Activated T-helper 1 cell treated with anti-CD3 and anti-CD28 coated beads, Interleukin-12 subunit alpha, Interleukin-12 subunit beta, Interleukin-2, Interleukin-4 antibody, amounts not matched to agents 30 ng/mL and 10 ng/mL and 1 ng/mL, durations not matched to agents 14 hours and 24 hours and 36 hours (primary cell): ENCODE results near the gene C18orf32. TPM values are rescaled to one million over a fixed set of nuclear protein-coding genes. Genes with fewer than 3 reads are reported as not detected.
A peak's percentile ranks its signal among the peaks of the same experiment; 100 is the strongest.
"Not testable (repeated sequence)": the region's sequence is repeated elsewhere in the genome, so short reads cannot be mapped to it uniquely, and the experiment has no call there.

ENCODE experiments used
- DNase-seq: peaks from one replicate; pipeline ENCODE4 v3.0.0; 2021; ENCODE audit warnings: low spot score
- H3K27ac Mint-ChIP-seq: one replicate; pipeline ENCODE4 v1.8.0; 2021; ENCODE audit warnings: mild to moderate bottlenecking, mixed read lengths
- H3K27me3 Mint-ChIP-seq: one replicate; pipeline ENCODE4 v1.8.0; 2022; ENCODE audit warnings: mild to moderate bottlenecking, moderate library complexity, mixed read lengths; ENCODE audit not compliant: insufficient read depth
- H3K36me3 Mint-ChIP-seq: one replicate; pipeline ENCODE4 v1.8.0; 2021; ENCODE audit warnings: low read depth, mixed read lengths
- H3K4me1 Mint-ChIP-seq: one replicate; pipeline ENCODE4 v1.8.0; 2021; ENCODE audit warnings: low read depth, mixed read lengths
- H3K4me3 Mint-ChIP-seq: one replicate; pipeline ENCODE4 v1.8.0; 2021; ENCODE audit warnings: mild to moderate bottlenecking, moderate library complexity, mixed read lengths
- H3K9me3 Mint-ChIP-seq: one replicate; pipeline ENCODE4 v1.8.0; 2021; ENCODE audit warnings: mixed read lengths
- intact Hi-C: fragments of 100-400 bp; cut with micrococcal nuclease; formaldehyde crosslinking; loops from one replicate; pipeline ENCODE4 v1.15.1; 2024
- total RNA-seq: library from RNA; stranded (reverse); gene quantifications from 2 replicates; pipeline ENCODE4 v1.2.3, GENCODE V29; 2022

The C18orf32 gene
- total RNA-seq, 1 donor from 2014 or later, result 28.7 TPM

DNA sequence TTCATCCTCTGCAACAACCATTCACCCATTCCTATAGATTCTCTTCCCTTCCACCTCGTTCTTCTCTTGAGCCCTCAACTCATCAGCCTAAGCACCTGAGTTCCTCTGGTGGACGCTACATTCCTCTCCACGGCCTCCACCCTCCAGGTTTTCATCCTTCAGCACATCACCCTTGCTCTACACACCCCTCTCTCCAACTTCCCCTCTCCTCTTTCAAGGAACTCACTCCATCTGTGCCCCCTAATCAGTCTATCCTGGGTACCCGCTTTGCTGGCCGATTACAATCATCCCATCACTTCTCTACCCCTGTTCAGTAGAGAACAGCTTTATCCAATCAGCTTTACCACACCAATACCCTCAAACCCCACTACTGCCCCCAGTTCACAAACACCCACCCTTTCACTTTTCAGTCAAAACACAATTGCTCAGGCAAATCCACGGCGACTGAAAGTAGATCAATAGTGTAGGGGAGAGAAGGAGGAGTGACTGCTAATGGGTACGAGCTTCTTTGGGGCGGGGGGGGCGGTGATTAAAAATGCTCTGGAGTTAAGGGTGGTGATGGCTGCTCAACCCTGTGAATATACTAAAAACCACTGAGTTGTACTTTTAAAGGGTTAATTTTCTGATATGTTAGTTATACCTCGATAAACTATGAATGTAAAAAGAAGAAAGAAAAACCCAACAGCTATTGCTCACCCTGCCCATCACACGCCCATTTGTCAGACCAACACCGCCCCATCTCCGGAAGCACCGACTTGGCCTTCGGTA, 27.4 kb downstream of the C18orf32 start:
- Mint-ChIP-seq H3K9me3 (no peaks in the 10 kb centered on the region), H3K4me1 (peaks cover 37% of the 10 kb centered on the region), H3K27ac (peak overlapping the region; percentile 74), H3K4me3 (peak overlapping the region; percentile 87), H3K27me3 (peaks cover 5% of the 10 kb centered on the region), H3K36me3 (peaks cover 6% of the 10 kb centered on the region)
- DNase-seq, result no peak
- intact Hi-C loops, result loop anchor here (1.0 to 10.0 kb wide), 9 partner anchors 15 to 921 kb away; partner anchors contain the start of genes ACAA2, CTIF, RPL17 and SKA1

- Mint-ChIP-seq H3K4me3 (no peak overlapping the region), H3K27me3 (peaks cover 5% of the 10 kb centered on the region), H3K36me3 (peaks cover 16% of the 10 kb centered on the region), H3K9me3 (peaks cover 7% of the 10 kb centered on the region), H3K4me1 (peaks cover 37% of the 10 kb centered on the region), H3K27ac (no peak overlapping the region)
- intact Hi-C loops, result loop anchor here (5.0 to 10.0 kb wide), 2 partner anchors 285 to 503 kb away; partner anchors contain the start of gene SMAD7
- DNase-seq, result no peak
Observed at GRCh38 chr18:49457616-49458015, 29.4 kb downstream of the C18orf32 start.

DNA sequence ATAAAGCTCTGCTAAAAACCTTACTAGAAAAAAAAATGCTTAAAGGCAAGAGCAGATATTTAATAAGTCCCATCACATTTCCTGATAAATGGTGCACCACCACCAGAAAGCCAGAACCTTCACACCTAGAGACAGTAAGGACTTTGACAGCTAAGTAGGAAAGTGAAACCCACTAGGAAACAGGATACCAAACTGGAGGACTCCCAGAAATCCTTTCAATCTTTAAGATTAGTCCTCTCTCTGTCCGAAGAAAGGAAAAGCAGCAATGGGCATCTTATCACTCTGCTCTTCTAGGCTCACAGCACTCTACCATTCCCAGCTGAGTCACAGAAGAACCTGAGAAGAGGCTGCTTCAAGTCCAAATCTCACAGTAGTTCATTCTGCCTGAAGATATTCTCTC, 30.2 kb downstream of the C18orf32 start:
- no peak overlapping the region for H3K27ac Mint-ChIP-seq

DNA sequence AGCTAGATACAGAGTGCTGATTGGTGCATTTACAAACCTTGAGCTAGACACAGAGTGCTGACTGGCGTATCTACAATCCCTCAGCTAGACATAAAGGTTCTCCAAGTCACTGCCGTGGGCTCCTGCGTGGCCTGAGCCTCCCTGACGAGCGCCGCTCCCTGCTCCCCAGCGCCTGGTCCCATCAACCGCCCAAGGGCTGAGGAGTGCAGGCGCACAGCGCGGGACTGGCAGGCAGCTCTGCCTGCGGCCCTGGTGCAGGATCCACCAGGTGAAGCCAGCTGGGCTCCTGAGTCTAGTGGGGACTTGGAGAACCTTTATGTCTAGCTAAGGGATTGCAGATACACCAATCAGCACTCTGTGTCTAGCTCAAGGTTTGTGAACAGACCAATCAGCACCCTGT, 34.5 kb downstream of the C18orf32 start:
- H3K36me3 Mint-ChIP-seq, result peaks cover 23% of the 10 kb centered on the region
- H3K27ac Mint-ChIP-seq, H3K4me3 Mint-ChIP-seq, H3K27me3 Mint-ChIP-seq, H3K9me3 Mint-ChIP-seq, DNase-seq: not testable (repeated sequence)
- intact Hi-C loops, result loop anchor here (10.0 kb wide), 1 partner anchor 498 kb away; the partner anchor contains the start of gene SMAD7
- H3K4me1 Mint-ChIP-seq, result peaks cover 19% of the 10 kb centered on the region

More for the DNA sequence above, 30.2 kb downstream of the C18orf32 start:
- no peak for DNase-seq
- Mint-ChIP-seq H3K27me3 (peaks cover 2% of the 10 kb centered on the region), H3K4me3 (no peak overlapping the region), H3K4me1 (peaks cover 37% of the 10 kb centered on the region), H3K9me3 (peaks cover 7% of the 10 kb centered on the region), H3K36me3 (peaks cover 19% of the 10 kb centered on the region)
- intact Hi-C loops, result loop anchor here (5.0 to 10.0 kb wide), 2 partner anchors 284 to 502 kb away; partner anchors contain the start of gene SMAD7

GRCh38 chr18:49447810-49448745, 39.0 kb downstream of the C18orf32 start:
- Mint-ChIP-seq H3K27me3 (no peaks in the 10 kb centered on the region), H3K36me3 (peaks cover 14% of the 10 kb centered on the region), H3K9me3 (peaks cover 2% of the 10 kb centered on the region), H3K27ac (no peak overlapping the region), H3K4me3 (no peak overlapping the region), H3K4me1 (peaks cover 9% of the 10 kb centered on the region)
- peak; percentile 19 for DNase-seq
- intact Hi-C loops, result loop anchor here (1.0 to 10.0 kb wide), 7 partner anchors 33 to 971 kb away; no protein-coding TSS in a partner anchor

DNA sequence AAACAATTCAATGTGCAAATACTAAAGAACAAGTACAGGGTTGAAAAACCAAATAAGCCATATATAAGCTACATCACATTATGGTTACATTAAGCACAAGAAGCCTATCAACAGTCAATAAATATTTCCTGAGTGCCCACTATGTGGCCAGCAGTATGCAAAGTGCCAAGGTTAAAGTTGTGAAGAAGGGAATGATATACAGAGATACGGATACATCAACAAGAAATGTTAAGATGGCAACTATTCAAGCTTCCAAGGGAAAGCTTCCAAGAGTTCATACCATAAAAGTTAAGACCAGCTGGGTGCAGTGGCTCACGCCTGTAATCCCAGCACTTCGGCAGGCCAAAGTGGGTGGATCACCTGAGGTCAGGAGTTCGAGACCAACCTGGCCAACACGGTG, 40.6 kb downstream of the C18orf32 start:
- no peaks in the 10 kb centered on the region for H3K27me3 Mint-ChIP-seq
- peaks cover 12% of the 10 kb centered on the region for H3K4me1 Mint-ChIP-seq
- no peak overlapping the region for H3K4me3 Mint-ChIP-seq
- intact Hi-C loops, result loop anchor here (5.0 to 10.0 kb wide), 3 partner anchors 404 to 969 kb away; no protein-coding TSS in a partner anchor
- no peaks in the 10 kb centered on the region for H3K9me3 Mint-ChIP-seq
- peaks cover 4% of the 10 kb centered on the region for H3K36me3 Mint-ChIP-seq
- no peak for DNase-seq
- no peak overlapping the region for H3K27ac Mint-ChIP-seq

DNA sequence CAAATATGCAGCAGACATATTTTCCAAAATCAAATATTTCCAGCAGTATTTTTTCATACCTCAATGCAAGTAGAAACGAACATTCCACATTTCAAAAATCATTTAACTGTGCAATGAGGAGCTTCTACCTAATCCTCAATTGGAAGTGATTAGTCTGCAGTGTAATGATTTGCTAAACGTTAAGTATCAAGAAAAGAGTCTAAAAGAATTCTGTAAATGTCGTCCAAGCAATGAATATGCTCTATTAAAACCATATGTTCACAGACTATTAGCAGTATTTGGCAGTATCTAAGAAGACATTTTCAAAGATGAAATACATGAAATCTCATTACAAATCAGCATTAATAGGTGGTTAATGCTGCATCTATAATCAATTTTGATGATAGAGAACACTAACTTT, 42.5 kb downstream of the C18orf32 start:
- intact Hi-C loops, result loop anchor here (10.0 kb wide), 1 partner anchor 670 kb away; no protein-coding TSS in a partner anchor
- H3K4me3 Mint-ChIP-seq, result no peak overlapping the region

GRCh38 chr18:49443837-49444236, 43.2 kb downstream of the C18orf32 start:
- no peak for DNase-seq
- no peaks in the 10 kb centered on the region for H3K9me3 Mint-ChIP-seq
- intact Hi-C loops, result loop anchor here (10.0 kb wide), 1 partner anchor 669 kb away; no protein-coding TSS in a partner anchor
- H3K27me3 Mint-ChIP-seq, result no peaks in the 10 kb centered on the region
- H3K4me3 Mint-ChIP-seq, result no peak overlapping the region
- no peak overlapping the region for H3K27ac Mint-ChIP-seq
- H3K4me1 Mint-ChIP-seq, result peaks cover 15% of the 10 kb centered on the region
- H3K36me3 Mint-ChIP-seq, result peaks cover 4% of the 10 kb centered on the region

More for the DNA sequence above, 42.5 kb downstream of the C18orf32 start:
- peaks cover 15% of the 10 kb centered on the region for H3K4me1 Mint-ChIP-seq
- H3K27ac Mint-ChIP-seq, result no peak overlapping the region
- no peaks in the 10 kb centered on the region for H3K9me3 Mint-ChIP-seq
- H3K27me3 Mint-ChIP-seq, result no peaks in the 10 kb centered on the region
- H3K36me3 Mint-ChIP-seq, result peaks cover 4% of the 10 kb centered on the region
- DNase-seq, result no peak

- Mint-ChIP-seq H3K4me3 (no peak overlapping the region), H3K27ac (no peak overlapping the region), H3K9me3 (no peaks in the 10 kb centered on the region), H3K36me3 (peaks cover under 1% of the 10 kb centered on the region), H3K4me1 (peaks cover 6% of the 10 kb centered on the region), H3K27me3 (no peaks in the 10 kb centered on the region)
- DNase-seq, result no peak
- intact Hi-C loops, result loop anchor here (10.0 kb wide), 1 partner anchor 667 kb away; no protein-coding TSS in a partner anchor
Observed at GRCh38 chr18:49441338-49441938, 45.6 kb downstream of the C18orf32 start.

- Mint-ChIP-seq H3K9me3 (no peaks in the 10 kb centered on the region), H3K27me3 (no peaks in the 10 kb centered on the region), H3K36me3 (no peaks in the 10 kb centered on the region), H3K27ac (no peak overlapping the region), H3K4me1 (no peaks in the 10 kb centered on the region), H3K4me3 (no peak overlapping the region)
- no peak for DNase-seq
- intact Hi-C loops, result no loop called here
Observed at GRCh38 chr18:49435170-49435569, 51.9 kb downstream of the C18orf32 start.

- no peaks in the 10 kb centered on the region for H3K27me3 Mint-ChIP-seq
- H3K27ac Mint-ChIP-seq, result no peak overlapping the region
- no peaks in the 10 kb centered on the region for H3K4me1 Mint-ChIP-seq
- no peak for DNase-seq
- H3K9me3 Mint-ChIP-seq, result no peaks in the 10 kb centered on the region
- H3K36me3 Mint-ChIP-seq, result peaks cover 8% of the 10 kb centered on the region
- no peak overlapping the region for H3K4me3 Mint-ChIP-seq
- intact Hi-C loops, result no loop called here
Observed at GRCh38 chr18:49432602-49433001, 54.4 kb downstream of the C18orf32 start.
